ENCODE results near the gene UCHL5.

Gene UCHL5

DNA sequence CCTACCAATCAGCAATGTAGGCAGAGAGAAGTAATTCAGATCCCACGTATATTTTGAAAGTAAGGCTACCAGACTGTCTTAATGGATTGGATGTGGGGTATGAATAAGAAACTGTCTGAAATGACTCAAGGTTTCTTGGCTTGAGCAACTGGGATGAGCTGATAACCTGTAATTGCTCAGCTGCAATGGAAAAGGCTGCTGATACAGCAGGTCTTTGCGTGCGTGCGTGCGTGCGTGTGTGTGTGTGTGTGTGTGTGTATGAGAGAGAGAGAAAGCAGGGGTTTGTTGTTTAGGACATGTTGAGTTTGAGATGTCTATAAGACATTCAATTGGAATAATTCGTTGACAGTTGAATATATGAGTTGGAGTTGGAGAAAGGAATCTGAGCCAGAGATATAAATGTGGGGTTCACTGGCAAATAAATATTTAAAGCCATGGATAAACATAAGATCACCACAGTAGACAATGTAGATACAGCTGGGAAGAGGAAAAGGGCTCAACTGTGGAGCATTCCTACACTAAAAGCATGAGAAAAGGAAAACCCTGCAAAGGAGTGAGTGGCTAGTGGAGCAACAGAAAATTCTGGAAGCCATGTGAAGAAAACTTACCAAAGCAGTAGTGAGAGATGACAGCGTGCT is 72.9 kb downstream of the UCHL5 start:
- Histone ChIP-seq H3K4ac (ENCODE audit: low read depth, low read length) (no peak overlapping the region), H3K36me3 (ENCODE audit: control insufficient read depth in 1 of 2, insufficient read depth in 2 of 2, low read length in 2 of 2) (no peaks in the 10 kb centered on the region), H4K12ac (ENCODE audit: low read depth, low read length) (no peak overlapping the region), H2BK120ac (ENCODE audit: insufficient read depth, low read length, poor library complexity) (no peak overlapping the region), H3K23ac (ENCODE audit: low read length) (no peak overlapping the region), H3K4me2 (ENCODE audit: low read length) (no peak overlapping the region), H3K9me3 (ENCODE audit: insufficient read depth, low read depth, low read length) (no peaks in the 10 kb centered on the region), H4K8ac (ENCODE audit: low read depth, low read length) (no peak overlapping the region), H3K4me3 (ENCODE audit: low read depth, low read length) (no peak overlapping the region), H3K27me3 (ENCODE audit: insufficient read depth, low read length) (no peaks in the 10 kb centered on the region), H3K79me2 (ENCODE audit: control insufficient read depth, insufficient read depth, low read length, poor library complexity) (no peaks in the 10 kb centered on the region), H2AFZ (ENCODE audit: insufficient read depth, low read length, poor library complexity) (no peak overlapping the region), H3K27ac (ENCODE audit: low read depth, low read length) (no peak overlapping the region), H3K9ac (ENCODE audit: low read length) (no peak overlapping the region), H3K18ac (ENCODE audit: low read length) (no peak overlapping the region), H2BK5ac (ENCODE audit: low read depth, low read length, poor library complexity) (no peak overlapping the region), H2BK12ac (ENCODE audit: low read length) (no peak overlapping the region), H3K4me1 (ENCODE audit: control insufficient read depth in 1 of 2, insufficient read depth in 2 of 2, low read length in 2 of 2) (no peaks in the 10 kb centered on the region), H3K79me1 (ENCODE audit: low read length) (no peaks in the 10 kb centered on the region), H3K14ac (ENCODE audit: low read length) (no peak overlapping the region), H2AK5ac (ENCODE audit: low read length) (no peak overlapping the region), H4K91ac (ENCODE audit: low read depth, low read length) (no peak overlapping the region)
- no CpG with 5 or more reads among the region's 8 CpGs for WGBS (ENCODE audit: extremely low coverage, insufficient coverage, insufficient read length)
- DNase-seq: no peak

DNA sequence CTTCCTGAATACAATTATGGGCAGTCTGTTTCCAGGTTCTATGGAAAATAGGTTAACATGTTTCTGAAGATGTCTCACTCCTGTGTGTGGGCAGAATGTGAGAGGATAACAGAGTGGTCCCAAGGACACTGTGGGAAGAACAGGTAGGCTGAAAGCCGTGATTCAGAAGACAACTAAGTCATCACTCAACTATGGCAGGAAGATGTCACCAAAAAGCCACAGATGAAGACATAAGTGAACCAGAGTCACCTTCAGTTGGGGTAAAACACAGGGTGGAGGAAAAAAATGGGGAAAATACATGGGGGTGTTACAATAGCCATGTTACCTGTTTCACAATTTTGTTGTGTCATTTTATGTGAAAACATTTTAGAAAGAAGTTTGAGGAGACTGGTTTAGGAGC is 75.1 kb downstream of the UCHL5 start:
- no peak overlapping the region for H3K4me3 ChIP-seq (ENCODE audit: low read depth, low read length)
- H3K14ac ChIP-seq (ENCODE audit: low read length): no peak overlapping the region
- no peak overlapping the region for H4K12ac ChIP-seq (ENCODE audit: low read depth, low read length)
- H3K27me3 ChIP-seq (ENCODE audit: insufficient read depth, low read length): no peaks in the 10 kb centered on the region
- no peaks in the 10 kb centered on the region for H3K79me1 ChIP-seq (ENCODE audit: low read length)
- no peak for DNase-seq
- no peak overlapping the region for H3K9ac ChIP-seq (ENCODE audit: low read length)
- no peak overlapping the region for H2AK5ac ChIP-seq (ENCODE audit: low read length)
- H4K8ac ChIP-seq (ENCODE audit: low read depth, low read length): no peak overlapping the region
- no peak overlapping the region for H3K23ac ChIP-seq (ENCODE audit: low read length)
- H2BK5ac ChIP-seq (ENCODE audit: low read depth, low read length, poor library complexity): no peak overlapping the region
- no peak overlapping the region for H2AFZ ChIP-seq (ENCODE audit: insufficient read depth, low read length, poor library complexity)
- no peak overlapping the region for H4K91ac ChIP-seq (ENCODE audit: low read depth, low read length)
- no CpG with 5 or more reads among the region's 1 CpG for WGBS (ENCODE audit: extremely low coverage, insufficient coverage, insufficient read length)
- H3K36me3 ChIP-seq (ENCODE audit: control insufficient read depth in 1 of 2, insufficient read depth in 2 of 2, low read length in 2 of 2): no peaks in the 10 kb centered on the region
- no peak overlapping the region for H2BK12ac ChIP-seq (ENCODE audit: low read length)
- no peak overlapping the region for H2BK120ac ChIP-seq (ENCODE audit: insufficient read depth, low read length, poor library complexity)
- no peak overlapping the region for H3K18ac ChIP-seq (ENCODE audit: low read length)
- no peaks in the 10 kb centered on the region for H3K4me1 ChIP-seq (ENCODE audit: control insufficient read depth in 1 of 2, insufficient read depth in 2 of 2, low read length in 2 of 2)
- no peak overlapping the region for H3K4me2 ChIP-seq (ENCODE audit: low read length)
- H3K27ac ChIP-seq (ENCODE audit: low read depth, low read length): no peak overlapping the region
- H3K79me2 ChIP-seq (ENCODE audit: control insufficient read depth, insufficient read depth, low read length, poor library complexity): no peaks in the 10 kb centered on the region
- H3K4ac ChIP-seq (ENCODE audit: low read depth, low read length): no peak overlapping the region
- peaks cover 2% of the 10 kb centered on the region for H3K9me3 ChIP-seq (ENCODE audit: insufficient read depth, low read depth, low read length)

- Histone ChIP-seq H4K91ac (ENCODE audit: low read depth, low read length) (no peak overlapping the region), H2AFZ (ENCODE audit: insufficient read depth, low read length, poor library complexity) (no peak overlapping the region), H2BK120ac (ENCODE audit: insufficient read depth, low read length, poor library complexity) (no peak overlapping the region), H3K14ac (ENCODE audit: low read length) (no peak overlapping the region), H3K79me2 (ENCODE audit: control insufficient read depth, insufficient read depth, low read length, poor library complexity) (no peaks in the 10 kb centered on the region), H3K9ac (ENCODE audit: low read length) (no peak overlapping the region), H4K12ac (ENCODE audit: low read depth, low read length) (no peak overlapping the region), H3K23ac (ENCODE audit: low read length) (no peak overlapping the region), H3K9me3 (ENCODE audit: insufficient read depth, low read depth, low read length) (peaks cover 2% of the 10 kb centered on the region), H3K18ac (ENCODE audit: low read length) (no peak overlapping the region), H3K27me3 (ENCODE audit: insufficient read depth, low read length) (no peaks in the 10 kb centered on the region), H2BK5ac (ENCODE audit: low read depth, low read length, poor library complexity) (no peak overlapping the region), H3K4me1 (ENCODE audit: control insufficient read depth in 1 of 2, insufficient read depth in 2 of 2, low read length in 2 of 2) (no peaks in the 10 kb centered on the region), H2AK5ac (ENCODE audit: low read length) (no peak overlapping the region), H3K79me1 (ENCODE audit: low read length) (no peaks in the 10 kb centered on the region), H3K4ac (ENCODE audit: low read depth, low read length) (no peak overlapping the region), H3K4me3 (ENCODE audit: low read depth, low read length) (no peak overlapping the region), H3K36me3 (ENCODE audit: control insufficient read depth in 1 of 2, insufficient read depth in 2 of 2, low read length in 2 of 2) (no peaks in the 10 kb centered on the region), H4K8ac (ENCODE audit: low read depth, low read length) (no peak overlapping the region), H3K4me2 (ENCODE audit: low read length) (no peak overlapping the region), H2BK12ac (ENCODE audit: low read length) (no peak overlapping the region), H3K27ac (ENCODE audit: low read depth, low read length) (no peak overlapping the region)
- no CpG with 5 or more reads among the region's 6 CpGs for WGBS (ENCODE audit: extremely low coverage, insufficient coverage, insufficient read length)
- no peak for DNase-seq
Measured at GRCh38 chr1:192983349-192983980, 75.7 kb downstream of the UCHL5 start.

DNA sequence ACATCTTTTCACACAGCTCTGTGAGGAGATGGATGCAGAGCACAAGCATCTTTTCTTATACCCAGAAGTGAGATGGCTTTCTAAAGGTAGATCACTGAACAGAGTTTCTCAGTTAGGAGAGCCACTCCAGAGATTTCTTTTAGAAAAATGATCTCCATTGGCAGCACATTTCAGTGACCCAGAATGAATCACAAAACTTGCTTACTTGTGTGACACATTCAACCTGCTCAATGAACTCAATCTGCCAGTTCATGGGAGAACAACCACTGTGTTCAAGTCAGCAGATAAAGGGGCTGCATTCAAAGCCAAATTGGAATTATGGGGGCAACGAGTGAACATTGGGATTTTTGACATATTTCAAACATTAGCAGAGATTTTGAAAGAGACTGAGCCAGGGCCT is 78.3 kb downstream of the UCHL5 start:
- WGBS (ENCODE audit: extremely low coverage, insufficient coverage, insufficient read length): no CpG with 5 or more reads among the region's 1 CpG
- H3K4me3 ChIP-seq (ENCODE audit: low read depth, low read length): no peak overlapping the region
- H2BK120ac ChIP-seq (ENCODE audit: insufficient read depth, low read length, poor library complexity): no peak overlapping the region
- no peak overlapping the region for H3K14ac ChIP-seq (ENCODE audit: low read length)
- H3K36me3 ChIP-seq (ENCODE audit: control insufficient read depth in 1 of 2, insufficient read depth in 2 of 2, low read length in 2 of 2): no peaks in the 10 kb centered on the region
- H4K12ac ChIP-seq (ENCODE audit: low read depth, low read length): no peak overlapping the region
- no peak overlapping the region for H2AK5ac ChIP-seq (ENCODE audit: low read length)
- no peaks in the 10 kb centered on the region for H3K27me3 ChIP-seq (ENCODE audit: insufficient read depth, low read length)
- H3K79me2 ChIP-seq (ENCODE audit: control insufficient read depth, insufficient read depth, low read length, poor library complexity): no peaks in the 10 kb centered on the region
- no peak for DNase-seq
- H3K9ac ChIP-seq (ENCODE audit: low read length): no peak overlapping the region
- H2AFZ ChIP-seq (ENCODE audit: insufficient read depth, low read length, poor library complexity): no peak overlapping the region
- no peaks in the 10 kb centered on the region for H3K4me1 ChIP-seq (ENCODE audit: control insufficient read depth in 1 of 2, insufficient read depth in 2 of 2, low read length in 2 of 2)
- no peak overlapping the region for H3K23ac ChIP-seq (ENCODE audit: low read length)
- H3K4ac ChIP-seq (ENCODE audit: low read depth, low read length): no peak overlapping the region
- H3K4me2 ChIP-seq (ENCODE audit: low read length): no peak overlapping the region
- H3K27ac ChIP-seq (ENCODE audit: low read depth, low read length): no peak overlapping the region
- no peak overlapping the region for H2BK5ac ChIP-seq (ENCODE audit: low read depth, low read length, poor library complexity)
- no peak overlapping the region for H2BK12ac ChIP-seq (ENCODE audit: low read length)
- H4K8ac ChIP-seq (ENCODE audit: low read depth, low read length): no peak overlapping the region
- no peaks in the 10 kb centered on the region for H3K79me1 ChIP-seq (ENCODE audit: low read length)
- H4K91ac ChIP-seq (ENCODE audit: low read depth, low read length): no peak overlapping the region
- peaks cover 2% of the 10 kb centered on the region for H3K9me3 ChIP-seq (ENCODE audit: insufficient read depth, low read depth, low read length)
- no peak overlapping the region for H3K18ac ChIP-seq (ENCODE audit: low read length)
